Fibroblast of skin of abdomen (primary cell): Measurements from ENCODE around the gene FHIT.

Source experiments
- DNase-seq: peaks from one replicate; pipeline ENCODE4 v3.0.0-alpha.2; 2013

FHIT gene

GRCh38 chr3:61169621-61170251, 81.5 kb downstream of the FHIT start:
- no peak for DNase-seq

DNA sequence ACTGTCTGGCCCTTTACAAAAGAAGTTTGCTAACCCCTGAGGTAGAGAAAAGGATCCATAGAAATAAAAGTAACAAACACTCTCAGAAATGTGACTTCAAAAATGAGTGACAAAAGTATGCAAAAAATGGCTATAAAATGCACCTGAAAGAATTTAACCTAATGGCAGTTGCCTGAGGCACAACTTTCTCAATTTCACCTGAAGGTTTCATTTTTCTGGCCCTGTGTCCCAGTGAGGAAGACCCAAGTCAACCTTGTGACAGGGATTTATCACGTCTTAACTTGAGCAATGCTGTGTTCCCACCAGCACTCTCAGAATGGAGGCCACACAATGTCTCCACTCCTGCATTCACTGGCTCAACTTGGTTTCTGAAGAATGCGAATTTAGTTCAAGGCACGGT, 83.0 kb downstream of the FHIT start:
- no peak for DNase-seq

DNA sequence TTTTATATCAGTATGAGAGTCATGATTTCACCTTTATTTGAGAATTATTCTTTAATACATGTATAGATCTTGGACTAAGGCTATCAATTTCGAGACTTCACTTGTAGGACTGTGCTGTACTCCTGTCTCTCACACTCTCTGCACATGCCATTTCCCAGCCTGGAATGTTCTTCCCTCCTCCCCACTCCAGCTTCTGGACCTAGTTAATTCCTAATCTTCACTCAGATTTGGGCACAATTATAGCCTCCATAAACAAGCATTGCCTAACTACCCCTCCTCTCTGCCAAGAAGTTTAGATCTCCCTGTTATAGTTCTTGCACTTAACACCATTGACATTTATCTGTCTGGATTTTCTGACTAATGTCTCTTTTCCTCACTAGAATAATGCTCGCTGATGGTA, 88.3 kb downstream of the FHIT start:
- DNase-seq = no peak

- DNase-seq = no peak
Observed at GRCh38 chr3:61158667-61159066, 92.6 kb downstream of the FHIT start.

DNA sequence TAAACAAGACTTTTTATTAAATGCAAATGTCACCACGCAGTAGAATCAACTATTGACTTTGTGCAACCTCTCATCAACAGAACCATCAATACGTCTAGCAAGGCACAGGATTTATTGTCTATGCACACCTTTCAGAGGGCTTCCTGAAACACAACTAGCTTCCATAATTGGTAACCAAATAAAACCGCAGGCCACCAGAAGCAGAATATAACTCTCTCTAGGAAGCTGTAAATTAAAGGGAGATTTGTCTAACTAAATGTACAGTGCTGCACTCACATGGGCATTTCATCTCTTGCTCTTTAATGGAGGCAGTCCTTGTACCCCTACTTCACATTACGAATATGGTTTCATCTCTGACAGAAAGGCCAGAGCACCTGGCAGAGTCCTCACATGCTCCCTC, 93.0 kb downstream of the FHIT start:
- DNase-seq = no peak

DNA sequence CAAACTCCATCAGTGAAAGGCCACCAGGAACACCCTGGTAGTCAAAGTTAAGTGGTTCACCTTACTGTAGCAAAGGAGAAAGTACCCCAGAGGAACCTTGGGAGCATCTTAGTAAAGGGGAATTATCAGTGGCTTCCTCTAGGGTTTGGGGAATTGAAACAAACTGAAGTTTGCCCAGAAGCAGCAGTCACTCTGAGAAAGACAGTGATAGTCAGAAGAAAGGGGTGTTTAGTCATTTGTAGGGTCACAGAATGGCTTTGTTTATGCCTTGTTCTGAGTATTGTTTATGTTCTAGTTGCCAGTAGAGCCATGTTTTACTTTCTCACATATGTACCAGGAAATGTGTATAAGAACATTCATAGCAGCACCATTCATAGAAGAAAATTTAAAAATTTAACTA, 93.8 kb downstream of the FHIT start:
- no peak for DNase-seq

DNA sequence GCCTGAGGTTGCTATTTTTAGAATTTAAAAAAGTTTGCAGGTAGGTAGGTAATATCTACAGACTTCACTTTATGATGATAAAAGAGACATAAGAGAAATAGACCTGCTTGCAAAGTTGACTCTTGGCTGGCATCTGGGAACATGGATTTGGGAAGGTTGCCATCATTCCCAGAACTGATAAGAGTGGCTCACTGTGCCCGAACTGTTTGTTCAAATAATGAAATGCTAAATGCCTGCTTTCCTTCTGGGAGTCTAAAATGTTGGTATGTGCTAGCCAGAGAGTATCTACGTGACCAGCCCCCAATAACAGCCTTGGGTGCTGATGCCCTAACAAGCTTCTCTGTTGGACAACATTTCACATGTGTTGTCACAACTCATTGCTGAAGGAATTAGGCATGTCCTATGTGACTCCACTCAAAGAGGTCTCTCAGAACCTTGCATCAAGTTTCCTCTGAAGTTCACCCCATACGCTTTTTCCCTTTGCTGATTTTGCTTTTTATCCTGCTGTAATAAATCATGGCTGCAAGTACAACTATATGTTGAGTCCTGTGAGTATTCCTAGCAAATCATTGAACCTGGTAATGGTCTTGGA, 95.5 kb downstream of the FHIT start:
- no peak for DNase-seq

GRCh38 chr3:61154457-61155198, 96.6 kb downstream of the FHIT start:
- DNase-seq = no peak

- no peak for DNase-seq
Observed at GRCh38 chr3:61152071-61152470, 99.2 kb downstream of the FHIT start.

DNA sequence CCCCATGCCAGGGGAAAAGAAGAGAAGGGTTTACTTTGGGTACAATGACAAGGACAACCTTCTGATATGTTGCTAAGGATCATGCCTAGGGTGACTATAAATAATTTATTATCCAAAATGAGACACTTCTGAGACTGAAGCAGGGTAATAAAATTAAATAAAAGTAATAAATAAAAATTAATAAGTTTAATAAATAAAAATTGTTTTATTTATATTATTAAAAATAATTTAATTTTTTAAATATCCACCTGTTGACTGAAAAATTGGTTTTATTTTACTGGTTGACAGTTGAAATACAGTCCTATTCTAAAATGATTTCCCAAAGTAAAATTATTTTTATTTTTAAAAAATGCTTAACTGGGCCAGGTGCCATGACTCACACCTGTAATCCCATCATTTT, 102.0 kb downstream of the FHIT start:
- no peak for DNase-seq

DNA sequence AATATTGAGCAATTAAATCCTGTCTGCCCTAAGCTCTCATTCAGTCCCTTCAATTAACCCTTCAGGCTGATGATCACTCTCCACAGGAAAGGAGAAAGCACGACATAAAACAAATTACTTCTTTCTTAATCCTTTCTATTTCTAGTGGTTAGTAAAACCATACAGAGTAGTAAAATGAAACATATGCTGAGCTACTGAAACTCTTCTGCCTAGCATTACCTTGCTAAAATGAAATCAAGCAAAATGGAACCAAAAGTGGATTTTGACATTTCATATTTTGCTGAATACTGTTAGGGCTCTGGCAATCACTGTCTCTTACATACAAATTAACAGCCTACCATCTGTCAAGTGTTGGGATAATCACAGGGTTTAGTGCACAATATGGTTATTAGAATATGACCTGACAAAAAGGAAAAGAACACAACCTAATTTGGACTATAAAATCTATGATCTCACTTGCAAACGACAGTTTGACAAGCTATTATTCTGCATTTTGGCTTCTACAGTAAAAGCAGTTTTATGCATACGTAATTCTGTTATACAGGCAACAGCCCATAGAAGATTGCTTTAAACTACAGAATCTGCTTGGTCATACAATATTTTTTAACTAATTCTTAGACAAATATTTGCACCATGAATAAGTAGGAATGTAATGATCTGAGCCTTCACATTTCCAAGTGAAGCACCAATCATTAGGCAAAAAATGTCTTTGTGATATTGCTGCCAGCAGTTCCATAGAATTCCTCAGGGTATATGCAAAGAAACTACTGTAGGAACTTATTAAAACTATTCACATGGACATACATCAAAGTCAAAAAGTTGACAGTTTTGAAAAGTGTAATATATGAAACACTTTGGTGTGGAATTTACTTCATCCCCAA, 105.0 kb downstream of the FHIT start:
- peak; percentile 67 for DNase-seq

DNA sequence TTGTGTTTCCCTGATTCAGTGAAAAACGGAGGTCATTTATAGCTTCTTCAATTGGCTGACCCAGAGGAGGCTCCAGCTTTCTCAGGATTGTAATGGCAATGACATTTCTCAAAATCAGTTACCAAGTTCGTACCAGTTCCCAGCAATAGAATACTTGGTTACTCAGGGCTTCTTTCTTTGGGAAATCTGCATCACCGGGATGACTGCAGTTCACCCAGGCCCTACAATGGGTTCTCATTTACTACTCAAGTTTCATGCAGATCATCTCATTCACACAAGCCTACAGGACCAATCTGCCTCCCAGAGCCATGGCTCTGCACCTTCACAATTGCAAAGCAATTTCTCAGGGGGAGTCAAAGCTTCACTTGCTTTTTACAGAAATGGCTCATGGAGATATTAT, 109.6 kb downstream of the FHIT start:
- DNase-seq = no peak

DNA sequence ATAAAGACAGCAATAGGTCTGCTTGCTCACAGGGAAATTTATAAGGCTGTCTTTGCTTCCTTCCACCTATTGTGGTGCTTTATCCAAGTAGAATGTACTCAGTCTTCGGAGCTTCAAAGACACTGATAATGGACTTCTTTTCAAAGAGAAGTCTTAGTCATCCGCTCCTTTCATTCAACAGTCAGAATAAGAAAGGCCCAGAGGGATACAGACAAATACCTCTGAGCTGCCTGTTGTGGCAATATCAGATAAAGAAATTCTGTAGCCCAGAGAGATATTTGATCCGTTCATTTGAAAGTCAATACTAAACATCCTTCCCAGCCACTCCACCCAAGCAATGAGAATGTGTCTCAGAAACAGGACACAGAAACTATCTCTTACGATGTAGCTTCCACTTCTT, 110.0 kb downstream of the FHIT start:
- no peak for DNase-seq

DNA sequence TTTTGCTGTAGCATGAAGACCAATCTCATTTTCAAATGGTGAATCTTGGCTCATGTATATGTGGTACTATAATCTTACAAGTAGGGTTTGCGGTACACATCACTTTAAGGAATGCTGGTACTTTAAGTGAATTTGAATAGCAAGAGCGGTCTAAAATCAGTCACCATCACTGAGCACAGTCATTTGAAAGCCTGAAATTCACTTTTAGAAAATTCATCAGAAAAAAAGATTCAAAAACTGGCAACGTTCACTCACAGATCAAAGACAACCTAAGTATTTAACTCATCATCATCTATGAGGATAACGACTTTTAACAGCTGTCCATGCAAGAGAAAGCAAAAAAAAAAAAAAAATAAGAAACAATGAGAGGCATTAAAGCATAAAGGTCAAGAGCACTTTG, 111.6 kb downstream of the FHIT start:
- no peak for DNase-seq

- no peak for DNase-seq
Observed at GRCh38 chr3:61138401-61138800, 112.9 kb downstream of the FHIT start.

GRCh38 chr3:61136191-61136590, 115.1 kb downstream of the FHIT start:
- no peak for DNase-seq

GRCh38 chr3:61134532-61134931, 116.7 kb downstream of the FHIT start:
- DNase-seq = no peak

GRCh38 chr3:61132062-61132461, 119.2 kb downstream of the FHIT start:
- DNase-seq = no peak

DNA sequence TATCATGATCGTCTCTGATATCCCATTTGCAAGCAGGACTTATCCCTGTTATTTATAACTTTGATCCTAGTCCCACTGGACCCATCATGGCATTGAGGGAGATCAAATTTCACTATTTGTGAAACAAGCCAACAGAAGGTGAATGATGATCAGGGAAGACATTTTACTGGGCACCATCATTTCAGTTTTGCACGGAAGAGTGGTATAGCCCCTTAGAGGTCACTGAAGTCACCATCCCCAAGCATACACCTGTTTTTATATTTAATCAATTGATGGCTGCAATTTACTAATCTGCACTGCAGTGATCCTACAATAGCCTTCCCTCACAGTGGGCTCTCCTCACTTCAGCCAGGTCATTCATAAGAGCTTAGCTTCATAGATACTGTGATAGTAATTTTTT, 132.4 kb downstream of the FHIT start:
- no peak for DNase-seq

GRCh38 chr3:61117045-61117898, 134.0 kb downstream of the FHIT start:
- DNase-seq = no peak

DNA sequence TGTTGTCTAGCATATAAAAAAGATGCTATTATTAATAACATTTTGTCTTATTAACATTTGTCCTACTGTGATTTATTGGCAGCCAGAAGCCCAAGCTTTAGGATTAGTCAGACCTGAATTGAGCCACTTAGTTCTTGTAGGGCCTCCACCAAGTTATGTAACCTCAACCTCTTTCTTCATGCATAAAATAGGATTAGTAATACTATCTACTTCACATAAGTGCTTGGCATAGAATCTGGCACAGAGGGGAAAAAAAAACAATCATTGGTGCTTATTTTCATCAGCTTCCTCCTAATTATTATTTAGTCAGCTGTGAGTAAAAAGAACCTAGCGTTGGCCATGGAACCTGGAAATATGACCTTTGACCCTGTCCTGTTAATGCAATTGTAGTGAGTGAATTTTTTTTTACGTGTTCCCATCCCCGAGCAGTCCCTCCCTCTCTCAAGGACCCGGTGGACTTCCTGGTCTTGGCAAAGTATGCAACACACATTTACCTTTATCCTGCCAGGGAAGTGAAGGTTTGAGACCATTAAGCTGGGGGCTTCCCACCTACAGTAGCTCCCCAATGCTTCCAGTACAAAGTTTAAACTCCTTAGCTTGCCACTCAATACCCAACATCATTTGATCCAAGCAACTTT, 136.8 kb downstream of the FHIT start:
- DNase-seq = no peak

DNA sequence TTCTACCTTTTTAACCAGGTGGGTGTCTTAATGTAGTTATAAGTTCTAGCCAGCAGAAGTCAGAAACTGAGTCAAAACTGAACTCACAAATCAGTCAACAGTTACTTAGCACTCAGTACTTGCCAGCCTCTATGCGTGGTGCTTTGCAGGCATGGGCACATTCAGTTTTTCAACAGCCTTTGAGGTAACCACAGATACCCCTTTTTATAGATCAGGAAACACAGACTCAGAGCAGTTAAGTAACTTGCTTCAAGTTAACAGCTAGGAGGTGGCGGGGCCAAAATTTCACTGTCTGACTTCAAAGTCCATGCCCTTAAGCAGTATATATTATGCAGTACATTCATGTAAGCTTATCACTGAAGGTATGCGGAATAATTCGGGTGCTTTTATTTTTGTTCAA, 139.4 kb downstream of the FHIT start:
- DNase-seq = no peak
